ENCODE results near the gene MAD1L1. TPM values are rescaled to one million over a fixed set of nuclear protein-coding genes. Genes with fewer than 3 reads are reported as not detected.
A peak's percentile ranks its signal among the peaks of the same experiment; 100 is the strongest.

The MAD1L1 gene
- total and polyA plus RNA-seq, 2 of the 8 experiments (the other 6 are each of a cell fraction or from before 2014, with no cell fraction given): 40.4 to 44.6 TPM

DNA sequence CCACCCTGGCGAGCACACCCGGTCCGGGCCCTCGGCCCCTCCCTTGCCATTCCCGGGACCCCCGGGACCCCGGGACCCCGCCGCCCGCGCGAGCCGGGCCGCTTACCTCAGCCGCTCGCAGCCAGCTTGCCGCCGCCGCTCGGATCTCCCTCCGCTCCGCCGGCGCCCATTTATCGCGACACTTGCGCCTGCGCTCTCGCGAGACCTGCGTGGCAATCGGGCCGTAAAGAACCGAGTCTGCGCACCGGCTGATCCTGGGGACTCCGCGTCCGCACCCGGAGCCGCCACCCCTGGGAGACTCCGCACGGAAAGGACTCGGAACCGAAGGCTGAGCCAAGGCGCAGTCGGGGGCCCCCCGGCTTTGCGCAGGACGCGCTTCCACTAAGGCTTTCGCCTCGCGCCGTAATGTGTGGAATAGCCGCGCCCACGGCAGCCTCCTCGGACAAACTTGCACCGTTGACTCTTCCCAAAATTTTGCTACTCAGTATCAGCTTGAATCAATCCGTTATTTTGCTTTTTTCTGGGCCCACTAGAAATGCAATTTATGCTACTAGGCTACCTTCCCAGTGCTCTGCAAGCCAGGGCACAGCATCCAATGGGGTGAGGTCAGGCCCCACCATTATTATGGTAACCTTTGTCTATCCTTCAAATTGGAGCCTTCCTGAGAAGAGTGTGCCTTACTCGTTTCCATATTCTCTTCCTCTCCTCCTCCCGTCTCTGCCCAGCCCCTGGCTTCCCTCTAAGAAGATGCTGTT, at the start of gene MAD1L1 (continued):
- TF ChIP-seq, protein P1, sequence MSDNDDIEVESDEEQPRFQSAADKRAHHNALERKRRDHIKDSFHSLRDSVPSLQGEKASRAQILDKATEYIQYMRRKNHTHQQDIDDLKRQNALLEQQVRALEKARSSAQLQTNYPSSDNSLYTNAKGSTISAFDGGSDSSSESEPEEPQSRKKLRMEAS (IDR thresholded peaks at IDR 0.05): no peak
- TF ChIP-seq, protein P2, sequence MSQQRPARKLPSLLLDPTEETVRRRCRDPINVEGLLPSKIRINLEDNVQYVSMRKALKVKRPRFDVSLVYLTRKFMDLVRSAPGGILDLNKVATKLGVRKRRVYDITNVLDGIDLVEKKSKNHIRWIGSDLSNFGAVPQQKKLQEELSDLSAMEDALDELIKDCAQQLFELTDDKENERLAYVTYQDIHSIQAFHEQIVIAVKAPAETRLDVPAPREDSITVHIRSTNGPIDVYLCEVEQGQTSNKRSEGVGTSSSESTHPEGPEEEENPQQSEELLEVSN (IDR thresholded peaks at IDR 0.05): no peak
- TF ChIP-seq TEAD4 (IDR thresholded peaks at IDR 0.05; ENCODE audit: low read depth, low read length): no peak
- TF ChIP-seq EZH2 (IDR thresholded peaks at IDR 0.05; ENCODE audit: low read depth, low read length, severe bottlenecking): no peak
- no peak for TF ChIP-seq CBX8 (IDR thresholded peaks at IDR 0.05; ENCODE audit: borderline replicate concordance, low read depth, low read length)
- TF ChIP-seq, protein P3, sequence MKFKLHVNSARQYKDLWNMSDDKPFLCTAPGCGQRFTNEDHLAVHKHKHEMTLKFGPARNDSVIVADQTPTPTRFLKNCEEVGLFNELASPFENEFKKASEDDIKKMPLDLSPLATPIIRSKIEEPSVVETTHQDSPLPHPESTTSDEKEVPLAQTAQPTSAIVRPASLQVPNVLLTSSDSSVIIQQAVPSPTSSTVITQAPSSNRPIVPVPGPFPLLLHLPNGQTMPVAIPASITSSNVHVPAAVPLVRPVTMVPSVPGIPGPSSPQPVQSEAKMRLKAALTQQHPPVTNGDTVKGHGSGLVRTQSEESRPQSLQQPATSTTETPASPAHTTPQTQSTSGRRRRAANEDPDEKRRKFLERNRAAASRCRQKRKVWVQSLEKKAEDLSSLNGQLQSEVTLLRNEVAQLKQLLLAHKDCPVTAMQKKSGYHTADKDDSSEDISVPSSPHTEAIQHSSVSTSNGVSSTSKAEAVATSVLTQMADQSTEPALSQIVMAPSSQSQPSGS (IDR thresholded peaks at IDR 0.05; ENCODE audit: low read length): peak; percentile 25; the same call in 1 of the 2 replicates
- TF ChIP-seq YY1 (IDR thresholded peaks at IDR 0.05; ENCODE audit: low read depth, low read length): peak; percentile 73
- TF ChIP-seq SUZ12 (IDR thresholded peaks at IDR 0.05; ENCODE audit: low read length): no peak
- no peak for TF ChIP-seq SIRT6 (IDR thresholded peaks at IDR 0.05; ENCODE audit: low read length)
- TF ChIP-seq KDM5A (IDR thresholded peaks at IDR 0.05; ENCODE audit: low read length): no peak
- TF ChIP-seq EP300 (IDR thresholded peaks at IDR 0.05; ENCODE audit: borderline replicate concordance in 1 of 2, low read depth in 2 of 2, low read length in 2 of 2): no peak; a peak in 1 of 3 replicates
- TF ChIP-seq POU5F1 (IDR thresholded peaks at IDR 0.05; ENCODE audit: low read depth, low read length): no peak
- TF ChIP-seq GABPA (IDR thresholded peaks at IDR 0.05; ENCODE audit: borderline replicate concordance, insufficient read depth, low read length): no peak
- 0 out of 4 replicates have a peak, but pooled peaks of 1 of the 2 experiments have one; percentile 70 for TF ChIP-seq HDAC2 (IDR thresholded peaks at IDR 0.05; ENCODE audit: borderline replicate concordance in 1 of 2, low read depth in 2 of 2, low read length in 2 of 2)
- peak in 1 of 2 experiments; percentile 2; a peak in 2 of 4 replicates for TF ChIP-seq SIN3A (conservative IDR thresholded peaks at IDR 0.05 in 1 of 2, IDR thresholded peaks at IDR 0.05 in 1 of 2; ENCODE audit: low read depth in 1 of 2, low read length in 2 of 2)
- TF ChIP-seq SP4 (IDR thresholded peaks at IDR 0.05; ENCODE audit: low read length): no peak
- no peak for TF ChIP-seq SP2 (IDR thresholded peaks at IDR 0.05; ENCODE audit: low read length)
- peak; percentile 92 for TF ChIP-seq MAFK (IDR thresholded peaks at IDR 0.05; ENCODE audit: low read depth, low read length)
- peak; percentile 98 for TF ChIP-seq CHD2 (IDR thresholded peaks at IDR 0.05; ENCODE audit: low read length)
- TF ChIP-seq ASH2L (IDR thresholded peaks at IDR 0.05; ENCODE audit: low read length): peak; percentile 87
- TF ChIP-seq RXRA (IDR thresholded peaks at IDR 0.05; ENCODE audit: insufficient read depth, low read depth, low read length): no peak
